Stimulated activated CD8-positive, alpha-beta memory T cell treated with anti-CD3 and anti-CD28 coated beads, Interleukin-4, amount 100 ng/mL, for 1 hour (primary cell): ENCODE measurements around the gene PRRT1B.
"Not testable (repeated sequence)": the region's sequence is repeated elsewhere in the genome, so short reads cannot be mapped to it uniquely, and the experiment has no call there.

Experiments used
- DNase-seq, 2 donors: peaks; one replicate each; pipeline ENCODE4 v3.0.0-alpha.2; 2020; ENCODE audit warnings: low read depth in 2 of 2, low spot score in 1 of 2

Gene PRRT1B

DNA sequence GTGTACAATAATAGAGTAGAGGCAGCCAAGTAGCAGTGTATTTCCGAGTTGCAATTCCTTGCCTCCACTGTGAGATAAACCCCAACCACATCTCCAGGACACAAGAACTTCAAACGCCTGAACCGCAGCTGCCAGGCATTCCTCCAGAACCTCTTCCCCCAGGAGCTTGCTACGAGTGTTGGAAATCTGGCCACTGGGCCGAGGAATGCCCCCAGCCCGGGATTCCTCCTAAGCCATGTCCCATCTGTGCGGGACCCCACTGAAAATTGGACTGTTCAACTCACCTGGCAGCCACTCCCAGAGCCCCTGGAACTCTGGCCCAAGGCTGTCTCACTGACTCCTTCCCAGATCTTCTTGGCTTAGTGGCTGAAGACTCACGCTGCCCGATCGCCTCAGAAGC, 3.9 kb downstream of the PRRT1B start:
- not testable (repeated sequence) for DNase-seq

DNA sequence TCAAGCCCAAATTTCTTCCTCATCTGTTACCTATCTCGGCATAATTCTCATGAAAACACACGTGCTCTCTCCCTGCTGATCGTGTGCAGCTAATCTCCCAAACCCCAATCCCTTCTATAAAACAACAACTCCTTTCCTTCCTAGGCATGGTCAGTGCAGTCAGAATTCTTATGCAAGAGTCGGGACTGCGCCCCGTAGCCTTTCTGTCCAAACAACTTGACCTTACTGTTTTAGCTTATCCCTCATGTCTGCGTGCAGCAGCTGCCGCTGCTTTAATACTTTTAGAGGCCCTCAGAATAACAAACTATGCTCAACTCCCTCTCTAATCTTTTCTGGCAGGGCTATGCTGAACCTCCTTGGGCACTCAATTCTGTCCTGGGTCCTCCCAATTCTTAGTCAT, 5.1 kb downstream of the PRRT1B start:
- DNase-seq = not testable (repeated sequence)

DNA sequence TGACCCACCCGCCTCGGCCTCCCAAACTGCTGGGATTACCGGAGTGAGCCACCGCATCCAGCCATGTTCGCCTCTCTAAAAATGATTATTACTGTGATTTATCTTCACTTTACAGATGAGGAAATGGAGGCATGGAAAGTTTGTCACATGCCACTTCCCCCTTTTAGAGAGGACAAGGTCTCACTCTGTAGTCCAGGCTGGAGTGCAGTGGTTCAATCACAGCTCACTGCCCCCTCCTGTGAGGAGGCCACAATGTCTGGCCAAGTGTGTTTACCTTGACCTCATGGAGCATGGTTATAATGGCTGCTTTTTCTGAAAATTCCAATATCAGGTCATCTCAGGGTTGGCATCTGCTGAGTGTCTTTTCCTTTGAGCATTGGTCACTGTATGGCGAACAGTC, 6.7 kb downstream of the PRRT1B start:
- no peak for DNase-seq

DNA sequence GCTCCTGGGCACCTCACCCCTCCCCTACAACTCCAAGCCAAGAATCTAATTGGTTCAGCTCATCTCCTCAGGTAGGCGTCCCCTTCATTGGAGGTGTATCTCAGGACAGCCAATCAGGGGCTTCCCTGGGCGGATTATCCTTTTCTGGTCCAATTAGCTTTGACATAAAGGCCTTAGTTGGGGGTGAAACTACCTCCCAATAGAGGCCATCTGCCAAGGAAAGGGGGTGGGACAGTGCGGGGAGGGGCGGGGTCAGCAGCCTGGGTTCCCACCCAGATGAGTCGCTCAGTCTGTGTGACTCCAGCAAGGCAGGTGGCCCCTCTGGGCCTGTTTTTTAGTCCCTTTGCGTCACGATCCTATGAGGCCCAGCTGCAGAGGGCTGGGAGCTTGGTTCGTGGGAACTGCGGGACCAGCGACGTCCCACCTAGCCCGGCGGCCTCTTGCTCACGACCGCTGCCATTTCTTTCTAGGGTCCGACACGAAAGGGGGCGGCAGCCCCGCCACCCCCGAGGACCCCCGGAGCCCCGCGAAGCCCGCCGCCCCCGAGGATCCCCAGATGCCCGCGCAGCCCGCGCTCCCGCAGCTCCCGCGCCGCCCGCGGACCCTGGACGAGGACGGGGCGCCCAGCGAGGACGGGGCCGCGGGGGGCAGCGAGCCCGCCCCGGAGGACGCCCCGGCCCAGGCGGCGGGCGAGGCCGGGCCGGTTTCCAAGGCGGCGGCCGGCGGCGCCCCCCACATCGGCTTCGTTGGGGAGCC, 8.9 kb downstream of the PRRT1B start:
- DNase-seq = no peak

DNA sequence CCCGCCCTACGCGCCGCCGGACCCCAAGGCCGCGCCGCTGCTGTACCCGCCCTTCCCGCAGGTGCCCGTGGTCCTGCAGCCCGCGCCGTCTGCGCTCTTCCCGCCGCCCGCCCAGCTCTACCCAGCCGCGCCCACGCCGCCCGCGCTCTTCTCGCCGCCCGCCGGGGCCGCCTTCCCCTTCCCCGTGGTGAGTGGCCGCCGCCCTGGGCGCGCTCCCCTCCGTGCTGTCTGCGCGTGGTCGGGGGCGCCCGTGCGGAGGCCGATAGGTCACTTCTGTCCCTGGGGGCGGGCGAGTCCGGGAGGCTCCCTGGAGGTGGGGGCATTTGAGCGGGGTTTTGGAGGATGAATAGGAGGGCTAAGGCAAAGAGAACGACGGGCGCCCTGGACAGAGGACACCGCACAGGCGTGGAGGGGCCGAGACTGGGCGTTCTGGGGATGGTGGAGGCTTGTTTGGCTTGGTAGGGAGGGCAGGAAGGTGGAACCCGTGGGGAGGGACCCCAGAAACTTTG, 9.6 kb downstream of the PRRT1B start:
- no peak for DNase-seq

DNA sequence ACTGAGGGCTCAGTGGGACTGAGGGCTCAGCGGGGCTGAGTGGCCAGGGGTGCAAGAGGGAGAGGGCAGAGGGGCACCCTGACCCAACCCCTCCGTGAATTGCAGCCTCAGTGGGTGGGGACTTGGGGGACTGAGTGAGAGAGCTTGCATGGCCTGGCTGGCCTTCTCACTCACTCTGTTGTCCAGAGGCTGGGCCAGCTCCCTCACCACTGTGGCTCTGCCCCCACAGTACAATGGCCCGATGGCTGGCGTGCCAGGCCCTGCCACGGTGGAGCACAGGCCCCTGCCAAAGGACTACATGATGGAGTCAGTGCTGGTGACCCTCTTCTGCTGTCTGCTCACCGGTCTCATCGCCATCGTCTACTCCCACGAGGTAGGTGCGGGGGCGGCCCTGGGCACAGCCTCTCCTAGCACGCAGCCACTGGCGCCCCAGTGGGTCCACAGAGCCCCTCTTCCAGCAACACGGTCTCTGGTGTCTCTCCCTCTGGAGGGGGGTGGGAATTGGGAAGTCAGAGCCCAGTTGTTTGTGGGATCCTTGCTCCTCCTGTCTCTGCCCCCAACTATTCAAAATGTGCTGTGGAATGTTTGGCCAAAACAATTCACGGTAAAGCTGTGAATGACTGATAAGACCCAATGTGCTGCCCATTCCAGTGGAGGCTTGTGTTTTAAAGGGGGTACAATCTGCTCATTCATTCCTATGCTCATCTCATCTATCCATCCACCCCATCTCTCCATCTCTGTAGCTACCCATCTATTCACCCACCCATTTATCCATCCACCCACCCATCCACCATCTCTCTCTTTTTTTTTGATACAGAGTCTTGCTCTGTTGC, 10.7 kb downstream of the PRRT1B start:
- DNase-seq = no peak

DNA sequence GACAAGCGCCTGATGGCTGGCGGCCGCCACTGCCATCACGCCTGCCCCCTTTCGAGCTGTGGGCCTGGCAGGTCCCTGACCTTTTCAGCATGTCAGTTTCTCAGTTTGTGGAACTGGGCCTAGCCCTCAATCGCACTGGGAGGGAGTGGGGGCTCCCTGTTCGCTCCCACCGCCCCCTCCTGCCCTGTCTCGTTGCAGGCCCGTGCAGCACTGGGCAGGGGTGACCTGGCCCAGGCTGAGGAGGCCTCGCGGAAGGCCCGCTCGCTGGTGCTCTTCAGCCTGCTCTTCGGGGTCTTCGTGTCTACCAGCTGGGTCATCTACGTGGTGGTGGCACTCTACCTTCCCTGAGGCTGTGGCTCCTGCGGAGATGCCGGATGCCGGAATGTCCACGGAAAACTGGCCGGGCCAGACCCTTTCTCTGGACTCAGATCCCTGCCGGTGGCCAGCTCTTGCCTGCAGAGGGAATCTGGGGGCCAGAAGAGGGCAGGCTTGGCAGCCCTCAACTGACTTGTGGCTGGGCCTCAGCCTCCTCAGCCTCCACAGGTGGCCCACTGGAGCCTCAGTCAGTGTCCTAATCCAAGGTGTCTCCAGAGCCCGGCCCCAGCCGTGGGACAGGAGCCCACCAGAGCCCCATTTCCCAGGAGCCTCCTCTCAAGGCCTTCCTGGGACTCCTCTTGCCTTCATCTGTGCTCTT, 12.7 kb downstream of the PRRT1B start:
- DNase-seq = no peak

DNA sequence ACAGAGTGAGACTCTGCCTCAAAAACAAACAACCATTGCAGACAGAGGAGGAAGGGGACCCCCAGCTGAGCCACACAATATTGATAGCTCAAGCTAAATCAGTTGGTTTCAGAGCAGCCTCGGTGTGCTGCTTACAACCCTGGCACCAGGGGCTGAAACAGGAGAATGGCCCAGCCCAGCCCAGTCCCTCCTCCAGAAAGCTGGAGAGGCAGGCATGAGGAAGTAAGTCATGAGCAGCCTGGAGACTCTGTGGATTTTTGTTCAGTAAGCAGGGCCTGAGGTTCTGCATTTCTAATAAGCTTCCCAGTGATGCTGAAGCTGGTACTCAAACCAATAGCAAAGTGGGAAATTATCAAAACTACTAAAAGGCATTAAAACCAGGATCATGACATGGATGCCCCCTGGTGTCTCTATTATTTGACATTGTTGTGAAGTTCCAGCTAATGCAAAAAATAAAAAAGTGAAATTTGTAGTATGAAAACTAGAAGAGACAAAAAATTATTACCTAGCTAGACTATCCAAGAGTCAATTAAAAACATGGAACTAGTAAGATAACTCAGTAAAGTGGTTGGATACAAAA, 14.2 kb downstream of the PRRT1B start:
- DNase-seq = no peak

DNA sequence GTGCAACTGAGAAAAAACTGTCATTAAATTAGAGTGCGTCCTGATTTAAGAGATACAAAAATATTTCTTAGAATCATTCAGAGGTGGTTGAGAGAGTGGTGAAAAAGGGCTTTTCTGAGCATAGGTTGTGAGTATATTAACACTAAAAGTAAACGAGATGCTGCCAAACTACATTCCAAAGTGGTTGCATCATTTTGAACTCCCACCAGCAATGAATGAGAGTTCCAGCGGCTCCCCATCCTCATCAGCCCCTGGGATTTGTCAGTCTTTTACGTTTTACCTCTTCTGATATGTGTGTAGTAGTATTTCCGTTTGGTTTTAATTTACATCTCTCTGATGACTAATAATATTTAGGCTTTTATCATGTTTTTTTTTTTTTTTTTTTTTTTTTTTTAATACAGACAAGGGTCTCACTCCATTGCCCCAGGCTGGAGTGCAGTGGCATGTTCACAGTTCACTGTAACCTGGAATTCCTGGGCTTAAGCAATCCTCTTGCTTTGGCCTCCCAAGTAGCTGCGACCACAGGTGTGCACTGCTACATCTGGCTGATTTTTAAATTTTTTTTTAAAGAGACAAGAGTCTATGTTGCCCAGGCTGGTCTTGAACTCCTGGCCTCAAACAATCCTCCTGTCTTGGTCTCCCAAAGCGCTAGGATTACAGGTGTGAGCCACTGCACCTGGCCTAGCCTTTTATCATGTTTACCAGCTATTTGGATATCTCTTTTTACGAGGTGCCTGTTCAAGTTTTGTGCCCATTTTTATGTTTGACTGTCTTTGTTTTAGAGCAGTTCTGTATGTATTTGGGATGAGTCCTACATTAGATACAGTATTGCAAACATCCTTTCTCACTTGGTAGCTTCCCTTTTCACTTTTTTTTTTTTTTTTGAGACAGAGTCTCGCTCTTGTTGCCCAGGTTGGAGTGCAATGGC, 17.0 kb downstream of the PRRT1B start:
- no peak for DNase-seq

DNA sequence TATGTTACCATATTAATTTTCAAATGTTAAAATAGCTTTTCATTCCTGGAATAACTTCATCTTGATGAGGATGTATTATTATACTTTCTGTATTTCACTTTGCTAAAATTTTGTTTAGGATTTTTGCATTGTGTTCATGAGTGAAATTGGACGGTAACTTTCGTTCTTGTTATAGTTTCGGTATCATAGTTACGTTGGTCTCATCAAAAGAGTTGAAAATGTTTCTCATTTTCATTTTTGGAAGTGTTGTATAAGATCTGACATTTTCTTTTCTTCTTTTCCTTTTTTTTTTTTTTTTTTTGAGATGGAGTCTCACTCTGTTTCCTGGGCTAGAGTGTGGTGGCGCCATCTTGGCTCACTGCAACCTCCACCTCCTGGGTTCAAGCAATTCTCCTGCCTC, 20.0 kb downstream of the PRRT1B start:
- no peak for DNase-seq

DNA sequence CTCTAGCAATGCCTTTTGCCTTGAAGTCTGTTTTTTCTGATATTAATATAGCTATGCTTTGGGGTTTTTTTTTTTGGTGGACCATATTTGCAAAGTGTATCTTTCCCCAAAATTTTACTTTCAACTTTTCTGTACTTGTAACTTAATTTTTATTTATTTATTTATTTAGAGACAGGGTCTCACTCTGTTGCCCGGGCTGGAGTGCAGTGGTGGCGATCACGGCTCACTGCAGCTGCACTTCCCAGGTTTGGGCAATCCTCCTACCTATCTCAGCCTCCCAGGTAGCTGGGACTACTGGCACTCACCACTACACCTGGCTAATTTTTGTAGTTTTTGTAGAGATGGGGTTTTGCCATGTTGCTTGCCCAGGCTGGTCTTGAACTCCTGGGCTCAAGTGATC, 20.8 kb downstream of the PRRT1B start:
- DNase-seq = no peak

DNA sequence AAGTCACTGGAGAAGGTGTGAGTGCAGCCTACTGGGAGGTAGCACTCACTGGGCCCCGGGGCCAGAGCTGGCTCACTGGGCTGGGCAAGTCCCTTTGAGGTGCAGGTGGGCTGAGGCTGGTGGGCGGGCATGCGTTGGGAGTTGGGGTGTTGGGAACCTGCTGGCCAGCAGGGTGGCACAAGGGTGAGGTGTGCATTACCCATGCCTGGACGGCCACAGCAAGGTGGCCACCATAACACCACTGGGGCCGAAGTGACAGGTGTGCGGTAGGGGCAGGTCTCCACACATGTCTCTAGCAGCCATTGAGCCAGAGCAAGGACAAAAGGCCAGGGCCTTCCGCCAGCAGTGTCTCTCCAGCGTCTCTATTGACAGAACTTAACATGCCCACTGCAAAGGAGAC, 22.6 kb downstream of the PRRT1B start:
- no peak for DNase-seq

DNA sequence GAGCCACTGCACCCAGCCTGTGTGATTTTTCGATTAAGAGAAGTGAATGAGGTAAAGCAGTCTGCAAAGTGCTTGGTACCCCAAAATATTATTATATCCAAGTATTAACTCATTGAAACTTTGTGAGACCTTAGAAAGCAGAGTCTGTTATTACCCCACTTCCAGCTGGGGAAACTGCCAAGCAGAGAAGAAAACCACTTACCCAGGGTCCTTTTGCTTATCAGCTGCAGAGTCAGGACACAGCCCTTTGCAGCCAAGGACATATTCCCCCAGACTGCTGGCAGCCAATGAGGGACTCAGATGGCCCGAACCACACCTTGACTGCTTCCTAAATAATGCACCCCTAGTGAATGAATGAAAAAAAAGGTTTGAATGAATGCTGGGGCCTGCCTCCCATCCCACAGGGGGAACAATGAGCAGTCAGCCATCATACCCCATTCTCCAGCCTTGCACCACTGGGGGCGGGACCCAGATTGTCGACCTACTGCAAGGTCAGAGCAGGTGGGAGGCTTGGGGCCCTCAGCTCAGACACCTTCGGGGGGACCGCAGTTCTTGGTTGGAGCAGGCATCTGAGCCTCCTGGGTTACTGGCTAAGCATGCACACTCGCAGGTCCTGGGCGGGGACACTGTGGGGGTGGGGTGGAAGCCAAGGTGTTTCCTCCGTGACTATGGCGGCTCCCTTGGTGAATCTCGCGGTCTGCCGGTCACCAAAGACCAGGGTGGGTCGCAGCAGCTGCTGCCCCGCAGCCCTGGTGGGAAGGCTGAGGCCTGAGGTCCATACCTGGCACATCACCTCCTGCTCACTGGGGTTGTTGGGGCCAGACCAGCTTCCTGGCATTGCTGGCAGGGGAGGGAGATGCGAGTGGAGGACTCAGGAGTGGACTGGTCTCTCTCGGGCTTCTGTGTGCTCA, 29.7 kb downstream of the PRRT1B start:
- no peak for DNase-seq

DNA sequence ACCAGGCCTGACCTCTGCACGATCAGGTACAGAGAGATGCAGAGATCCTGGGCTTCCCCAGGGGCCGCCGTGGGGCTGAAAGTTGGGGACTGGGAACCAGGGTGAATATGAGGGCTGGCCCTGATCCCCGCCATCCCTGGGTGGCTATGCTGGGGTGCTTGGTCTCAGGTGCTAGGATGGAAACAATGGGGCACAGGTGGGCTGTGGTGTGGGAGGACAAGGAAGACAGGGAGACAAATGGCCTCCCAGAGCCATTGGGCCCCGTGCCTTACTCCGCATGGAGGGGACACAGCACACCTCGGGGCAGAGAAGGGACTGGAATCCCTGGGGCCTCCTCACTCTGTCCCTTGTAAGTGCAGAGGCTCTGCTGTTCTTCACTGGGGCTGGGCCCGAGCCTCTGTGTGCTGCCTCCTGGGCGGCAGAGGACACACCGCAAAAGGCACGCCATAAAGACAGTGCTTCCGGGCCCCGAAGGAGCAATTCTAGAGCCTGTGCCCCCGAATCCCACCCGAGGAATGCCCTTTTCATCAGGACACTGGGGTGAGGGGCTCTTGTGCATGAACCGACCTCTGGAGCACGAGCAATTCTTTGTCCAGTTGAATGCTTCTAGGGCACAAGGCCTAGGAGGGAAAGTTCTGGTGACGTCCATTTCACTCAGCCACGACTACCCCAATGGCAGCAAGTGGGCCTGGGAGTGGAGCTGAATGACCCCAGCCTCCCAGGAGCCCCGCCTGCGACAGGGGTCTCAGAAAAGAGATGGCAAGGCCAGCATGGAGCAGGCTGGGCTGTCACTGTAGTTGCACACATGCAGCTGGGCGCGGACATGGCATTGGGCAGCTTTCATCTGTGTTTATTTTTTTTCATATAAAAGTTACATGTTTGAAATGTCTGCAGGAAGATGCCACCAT, 30.9 kb downstream of the PRRT1B start:
- DNase-seq = no peak

DNA sequence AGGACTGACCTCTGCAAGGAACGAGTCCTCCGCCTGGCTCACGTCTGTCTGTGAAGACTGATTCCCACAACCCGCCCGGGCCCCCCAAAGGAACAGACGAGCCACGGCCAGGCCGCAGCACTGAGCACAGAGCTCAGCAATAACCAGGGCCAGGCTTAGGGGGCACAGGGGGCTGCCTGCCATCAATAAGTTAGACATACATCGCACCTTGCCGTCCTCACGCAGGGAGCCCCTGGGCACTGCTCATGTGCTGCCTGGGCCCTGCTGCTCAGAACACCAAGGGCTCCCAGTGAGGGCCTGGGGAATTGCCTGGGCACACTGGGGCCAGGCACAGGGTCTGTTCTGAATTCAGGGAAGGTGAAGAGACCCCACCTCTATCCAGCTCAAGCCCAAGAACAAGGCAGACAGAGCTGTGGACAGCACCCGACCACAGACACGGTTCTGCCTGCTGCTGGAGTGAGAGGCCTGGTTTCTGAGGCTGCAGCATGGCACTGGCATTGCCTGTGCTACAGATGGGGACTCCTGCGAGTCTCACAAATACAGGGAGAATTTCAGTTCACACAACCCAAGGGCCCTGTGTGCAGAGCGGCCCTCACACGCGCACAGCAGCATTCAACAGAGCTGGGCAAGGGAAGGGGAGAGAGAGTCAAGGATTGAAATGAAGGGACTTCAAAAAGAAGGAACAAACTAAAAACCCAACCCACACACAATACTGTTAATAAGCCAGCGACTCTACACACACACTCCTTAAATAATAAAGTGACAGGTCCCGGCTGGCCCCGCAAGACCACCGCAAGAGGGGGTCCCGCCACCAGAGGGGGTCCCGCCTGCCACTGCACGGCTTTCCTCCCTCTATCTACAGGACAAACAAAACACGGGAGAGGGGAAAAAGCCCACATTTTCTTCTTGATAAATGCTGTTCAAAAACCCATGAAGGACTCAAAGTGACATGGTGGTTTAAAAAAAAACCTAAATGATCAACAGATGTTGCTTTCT, 32.0 kb downstream of the PRRT1B start:
- DNase-seq = no peak

DNA sequence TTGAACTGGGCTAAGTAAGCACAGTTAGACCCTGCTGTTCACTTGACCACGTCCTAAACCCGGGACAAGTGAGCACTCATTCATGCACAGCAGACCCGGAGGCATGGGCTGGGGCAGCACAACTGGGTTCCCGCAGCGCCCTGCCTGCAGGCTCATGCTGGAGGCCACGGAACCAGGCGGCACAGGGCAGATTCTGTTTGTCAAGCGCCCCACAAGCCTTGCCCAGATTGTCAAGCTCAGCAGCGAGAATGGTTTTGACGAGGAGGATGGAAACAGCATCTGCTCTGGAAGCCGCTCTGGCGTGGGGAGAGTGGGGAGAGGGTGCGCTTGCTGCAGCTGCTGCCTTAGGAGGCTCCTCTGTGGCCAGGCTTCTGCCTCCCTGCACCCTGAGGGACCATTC, 32.7 kb downstream of the PRRT1B start:
- DNase-seq = no peak
